Measurements from ENCODE around the gene PTPRE.
"Not testable (repeated sequence)": the region's sequence is repeated elsewhere in the genome, so short reads cannot be mapped to it uniquely, and the experiment has no call there.

The PTPRE gene

GRCh38 chr10:127986531-127987466, 79.9 kb downstream of the PTPRE start:
- DNase-seq = no peak

GRCh38 chr10:127987467-127988380, 80.8 kb downstream of the PTPRE start:
- no peak for DNase-seq

- DNase-seq = no peak
Observed at GRCh38 chr10:127989481-127990012, 82.6 kb downstream of the PTPRE start.

- DNase-seq = not testable (repeated sequence)
Observed at GRCh38 chr10:127990132-127990788, 83.4 kb downstream of the PTPRE start.

- DNase-seq = no peak
Observed at GRCh38 chr10:127990846-127991542, 84.1 kb downstream of the PTPRE start.

- no peak for DNase-seq
Observed at GRCh38 chr10:127991543-127992255, 84.8 kb downstream of the PTPRE start.

GRCh38 chr10:127992376-127992775, 85.5 kb downstream of the PTPRE start:
- no peak for DNase-seq

- no peak for DNase-seq
Observed at GRCh38 chr10:127993056-127993690, 86.3 kb downstream of the PTPRE start.

GRCh38 chr10:127995939-127996338, 89.0 kb downstream of the PTPRE start:
- DNase-seq = no peak

- DNase-seq = no peak
Observed at GRCh38 chr10:127996586-127996985, 89.7 kb downstream of the PTPRE start.

GRCh38 chr10:127997271-127997670, 90.4 kb downstream of the PTPRE start:
- DNase-seq = no peak

- DNase-seq = no peak
Observed at GRCh38 chr10:127997937-127998336, 91.0 kb downstream of the PTPRE start.

GRCh38 chr10:127998501-127999144, 91.7 kb downstream of the PTPRE start:
- no peak for DNase-seq

- no peak for DNase-seq
Observed at GRCh38 chr10:127999297-128000129, 92.6 kb downstream of the PTPRE start.

GRCh38 chr10:128000471-128001362, 93.8 kb downstream of the PTPRE start:
- no peak for DNase-seq

GRCh38 chr10:128001363-128001745, 94.5 kb downstream of the PTPRE start:
- no peak for DNase-seq

- DNase-seq = no peak
Observed at GRCh38 chr10:128001849-128002248, 94.9 kb downstream of the PTPRE start.

GRCh38 chr10:128003521-128003920, 96.6 kb downstream of the PTPRE start:
- no peak for DNase-seq

All from NCI-H69 (cell line).